GM19035 (cell line): ENCODE measurements around the gene FAM76B.

Experiments
- ATAC-seq: cut with Tn5 transposase; IDR thresholded peaks from one replicate; pipeline ENCODE4 v1.9.1; 2021; ENCODE audit not compliant: unreplicated experiment

Gene FAM76B

GRCh38 chr11:95734009-95734572 lies 55.5 kb downstream of the FAM76B start:
- no peak for ATAC-seq

- no peak for ATAC-seq
Measured at GRCh38 chr11:95732930-95733602, 56.5 kb downstream of the FAM76B start.

- no peak for ATAC-seq
Measured at GRCh38 chr11:95729462-95729861, 60.1 kb downstream of the FAM76B start.

GRCh38 chr11:95728790-95729189 lies 60.8 kb downstream of the FAM76B start:
- no peak for ATAC-seq

- no peak for ATAC-seq
Measured at GRCh38 chr11:95728094-95728493, 61.5 kb downstream of the FAM76B start.

GRCh38 chr11:95727620-95728019 lies 62.0 kb downstream of the FAM76B start:
- ATAC-seq = no peak

GRCh38 chr11:95727111-95727510 lies 62.5 kb downstream of the FAM76B start:
- no peak for ATAC-seq

GRCh38 chr11:95725196-95725595 lies 64.4 kb downstream of the FAM76B start:
- ATAC-seq = no peak

- ATAC-seq = no peak
Measured at GRCh38 chr11:95723361-95723942, 66.1 kb downstream of the FAM76B start.

- ATAC-seq = no peak
Measured at GRCh38 chr11:95720195-95720594, 69.4 kb downstream of the FAM76B start.
